ENCODE results near the gene AGRP.

DNA sequence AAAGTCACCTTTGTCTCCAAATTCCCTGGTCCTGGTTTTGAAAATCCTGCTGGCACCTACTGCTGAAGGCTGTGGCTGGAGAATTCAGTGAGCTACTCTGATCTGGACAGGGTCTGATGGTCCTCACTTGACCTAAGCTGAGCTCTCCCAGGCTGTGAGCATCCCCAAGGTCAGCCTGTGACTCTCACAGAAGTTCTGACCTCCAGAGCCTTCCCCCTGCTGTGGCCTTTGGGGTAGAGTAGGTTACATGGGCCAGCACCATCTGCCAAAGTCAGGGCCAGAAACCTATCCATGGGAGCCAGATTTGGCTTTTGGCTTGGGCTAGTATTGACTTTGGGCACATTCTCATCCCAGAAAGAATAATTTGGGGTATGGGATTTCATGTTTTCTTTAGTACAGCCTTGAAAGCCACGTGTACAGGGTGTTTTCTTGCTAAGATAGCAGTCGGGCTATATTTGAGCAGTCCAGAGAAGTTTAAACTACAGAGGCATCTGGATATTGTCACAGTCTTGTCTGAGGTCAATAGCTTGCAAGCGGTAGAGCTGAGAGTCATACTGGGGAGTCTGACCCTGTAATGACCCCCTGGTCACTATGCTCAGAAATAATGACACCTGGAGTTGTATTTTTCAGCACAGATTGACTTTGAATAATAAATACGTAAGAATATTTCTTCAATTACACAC, 6.2 kb upstream of the AGRP start:
- TF ChIP-seq, protein P1, sequence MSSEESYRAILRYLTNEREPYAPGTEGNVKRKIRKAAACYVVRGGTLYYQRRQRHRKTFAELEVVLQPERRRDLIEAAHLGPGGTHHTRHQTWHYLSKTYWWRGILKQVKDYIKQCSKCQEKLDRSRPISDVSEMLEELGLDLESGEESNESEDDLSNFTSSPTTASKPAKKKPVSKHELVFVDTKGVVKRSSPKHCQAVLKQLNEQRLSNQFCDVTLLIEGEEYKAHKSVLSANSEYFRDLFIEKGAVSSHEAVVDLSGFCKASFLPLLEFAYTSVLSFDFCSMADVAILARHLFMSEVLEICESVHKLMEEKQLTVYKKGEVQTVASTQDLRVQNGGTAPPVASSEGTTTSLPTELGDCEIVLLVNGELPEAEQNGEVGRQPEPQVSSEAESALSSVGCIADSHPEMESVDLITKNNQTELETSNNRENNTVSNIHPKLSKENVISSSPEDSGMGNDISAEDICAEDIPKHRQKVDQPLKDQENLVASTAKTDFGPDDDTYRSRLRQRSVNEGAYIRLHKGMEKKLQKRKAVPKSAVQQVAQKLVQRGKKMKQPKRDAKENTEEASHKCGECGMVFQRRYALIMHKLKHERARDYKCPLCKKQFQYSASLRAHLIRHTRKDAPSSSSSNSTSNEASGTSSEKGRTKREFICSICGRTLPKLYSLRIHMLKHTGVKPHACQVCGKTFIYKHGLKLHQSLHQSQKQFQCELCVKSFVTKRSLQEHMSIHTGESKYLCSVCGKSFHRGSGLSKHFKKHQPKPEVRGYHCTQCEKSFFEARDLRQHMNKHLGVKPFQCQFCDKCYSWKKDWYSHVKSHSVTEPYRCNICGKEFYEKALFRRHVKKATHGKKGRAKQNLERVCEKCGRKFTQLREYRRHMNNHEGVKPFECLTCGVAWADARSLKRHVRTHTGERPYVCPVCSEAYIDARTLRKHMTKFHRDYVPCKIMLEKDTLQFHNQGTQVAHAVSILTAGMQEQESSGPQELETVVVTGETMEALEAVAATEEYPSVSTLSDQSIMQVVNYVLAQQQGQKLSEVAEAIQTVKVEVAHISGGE (tag by site-specific recombination; conservative IDR thresholded peaks at IDR 0.05; ENCODE audit: low read depth) = no peak
- TF ChIP-seq, protein P2, sequence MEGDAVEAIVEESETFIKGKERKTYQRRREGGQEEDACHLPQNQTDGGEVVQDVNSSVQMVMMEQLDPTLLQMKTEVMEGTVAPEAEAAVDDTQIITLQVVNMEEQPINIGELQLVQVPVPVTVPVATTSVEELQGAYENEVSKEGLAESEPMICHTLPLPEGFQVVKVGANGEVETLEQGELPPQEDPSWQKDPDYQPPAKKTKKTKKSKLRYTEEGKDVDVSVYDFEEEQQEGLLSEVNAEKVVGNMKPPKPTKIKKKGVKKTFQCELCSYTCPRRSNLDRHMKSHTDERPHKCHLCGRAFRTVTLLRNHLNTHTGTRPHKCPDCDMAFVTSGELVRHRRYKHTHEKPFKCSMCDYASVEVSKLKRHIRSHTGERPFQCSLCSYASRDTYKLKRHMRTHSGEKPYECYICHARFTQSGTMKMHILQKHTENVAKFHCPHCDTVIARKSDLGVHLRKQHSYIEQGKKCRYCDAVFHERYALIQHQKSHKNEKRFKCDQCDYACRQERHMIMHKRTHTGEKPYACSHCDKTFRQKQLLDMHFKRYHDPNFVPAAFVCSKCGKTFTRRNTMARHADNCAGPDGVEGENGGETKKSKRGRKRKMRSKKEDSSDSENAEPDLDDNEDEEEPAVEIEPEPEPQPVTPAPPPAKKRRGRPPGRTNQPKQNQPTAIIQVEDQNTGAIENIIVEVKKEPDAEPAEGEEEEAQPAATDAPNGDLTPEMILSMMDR (tag by site-specific recombination; IDR thresholded peaks at IDR 0.05) = no peak
- TF ChIP-seq, protein P3, sequence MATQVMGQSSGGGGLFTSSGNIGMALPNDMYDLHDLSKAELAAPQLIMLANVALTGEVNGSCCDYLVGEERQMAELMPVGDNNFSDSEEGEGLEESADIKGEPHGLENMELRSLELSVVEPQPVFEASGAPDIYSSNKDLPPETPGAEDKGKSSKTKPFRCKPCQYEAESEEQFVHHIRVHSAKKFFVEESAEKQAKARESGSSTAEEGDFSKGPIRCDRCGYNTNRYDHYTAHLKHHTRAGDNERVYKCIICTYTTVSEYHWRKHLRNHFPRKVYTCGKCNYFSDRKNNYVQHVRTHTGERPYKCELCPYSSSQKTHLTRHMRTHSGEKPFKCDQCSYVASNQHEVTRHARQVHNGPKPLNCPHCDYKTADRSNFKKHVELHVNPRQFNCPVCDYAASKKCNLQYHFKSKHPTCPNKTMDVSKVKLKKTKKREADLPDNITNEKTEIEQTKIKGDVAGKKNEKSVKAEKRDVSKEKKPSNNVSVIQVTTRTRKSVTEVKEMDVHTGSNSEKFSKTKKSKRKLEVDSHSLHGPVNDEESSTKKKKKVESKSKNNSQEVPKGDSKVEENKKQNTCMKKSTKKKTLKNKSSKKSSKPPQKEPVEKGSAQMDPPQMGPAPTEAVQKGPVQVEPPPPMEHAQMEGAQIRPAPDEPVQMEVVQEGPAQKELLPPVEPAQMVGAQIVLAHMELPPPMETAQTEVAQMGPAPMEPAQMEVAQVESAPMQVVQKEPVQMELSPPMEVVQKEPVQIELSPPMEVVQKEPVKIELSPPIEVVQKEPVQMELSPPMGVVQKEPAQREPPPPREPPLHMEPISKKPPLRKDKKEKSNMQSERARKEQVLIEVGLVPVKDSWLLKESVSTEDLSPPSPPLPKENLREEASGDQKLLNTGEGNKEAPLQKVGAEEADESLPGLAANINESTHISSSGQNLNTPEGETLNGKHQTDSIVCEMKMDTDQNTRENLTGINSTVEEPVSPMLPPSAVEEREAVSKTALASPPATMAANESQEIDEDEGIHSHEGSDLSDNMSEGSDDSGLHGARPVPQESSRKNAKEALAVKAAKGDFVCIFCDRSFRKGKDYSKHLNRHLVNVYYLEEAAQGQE (tag by site-specific recombination; IDR thresholded peaks at IDR 0.05) = no peak

Data from HEK293 (cell line).